ENCODE data around the gene G0S2.

Gene G0S2

DNA sequence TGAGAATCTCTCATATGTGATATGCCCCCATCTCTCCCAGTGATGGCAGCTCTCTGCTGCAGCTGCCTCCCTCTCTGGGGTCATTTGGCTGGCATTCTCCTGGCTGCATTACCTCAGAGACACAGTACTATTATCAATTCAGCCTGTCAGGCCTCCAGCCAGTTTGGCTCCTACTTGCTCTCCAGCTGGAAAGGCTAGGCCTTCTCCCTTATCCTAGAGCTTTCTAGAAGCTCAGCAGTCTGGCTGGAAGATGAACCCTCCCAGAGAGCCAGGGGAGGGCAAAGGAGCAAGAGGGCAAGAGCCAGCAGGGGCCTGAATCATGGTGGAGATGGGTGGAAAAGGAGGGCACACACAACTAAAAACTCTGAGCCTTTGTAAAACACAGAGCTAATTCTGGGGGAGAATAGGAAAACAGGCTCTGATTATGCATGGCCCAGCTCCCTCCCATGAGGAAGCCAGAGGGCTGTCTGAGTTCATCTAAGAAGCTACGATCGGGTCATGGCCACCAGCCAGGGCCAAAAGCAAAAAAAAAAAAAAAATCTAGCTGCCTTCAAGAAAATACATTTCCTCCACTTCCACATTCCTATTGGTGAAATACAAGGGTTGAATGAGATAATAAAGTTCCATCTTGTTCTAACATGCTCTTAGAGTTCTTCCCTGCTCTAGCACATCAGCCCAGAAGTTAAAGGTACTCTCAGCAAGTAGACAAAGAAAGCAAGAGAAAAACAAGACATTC, 31.8 kb upstream of the G0S2 start:
- Histone ChIP-seq H3K36me3 (replicated peaks in 1 of 2; ENCODE audit: control insufficient read depth in 2 of 2, insufficient read depth in 2 of 2, low read length in 2 of 2) (no peaks in the 10 kb centered on the region), H3K4me2 (ENCODE audit: insufficient read depth, low read length, poor library complexity, severe bottlenecking) (no peak overlapping the region), H2AFZ (ENCODE audit: low read length) (no peak overlapping the region), H2BK12ac (ENCODE audit: low read length) (no peak overlapping the region), H2AK5ac (ENCODE audit: low read depth, low read length) (no peak overlapping the region), H3K27ac (replicated peaks; ENCODE audit: low read length) (no peak overlapping the region), H2BK15ac (ENCODE audit: low read length) (no peak overlapping the region), H3K4me3 (ENCODE audit: low read length in 2 of 2) (no peak overlapping the region), H3K14ac (ENCODE audit: low read length) (no peak overlapping the region), H3K9ac (ENCODE audit: low read depth, low read length, poor library complexity) (no peak overlapping the region), H3K23ac (ENCODE audit: low read depth, low read length, poor library complexity) (no peak overlapping the region), H3K79me1 (ENCODE audit: low read depth, low read length) (no peaks in the 10 kb centered on the region), H3K4ac (ENCODE audit: low read length) (no peak overlapping the region), H4K91ac (ENCODE audit: low read depth, low read length, poor library complexity) (no peak overlapping the region), H3K18ac (ENCODE audit: low read length) (no peak overlapping the region), H3K9me3 (replicated peaks in 1 of 2; ENCODE audit: control insufficient read depth in 2 of 2, insufficient read depth in 1 of 2, low read depth in 1 of 2, low read length in 2 of 2) (no peaks in the 10 kb centered on the region), H2BK120ac (ENCODE audit: low read depth, low read length) (no peak overlapping the region), H3K4me1 (ENCODE audit: control insufficient read depth in 2 of 2, insufficient read depth in 1 of 2, low read depth in 1 of 2, low read length in 2 of 2) (peaks cover 0 to 4% of the 10 kb centered on the region in 2 donors), H3K27me3 (ENCODE audit: control insufficient read depth in 3 of 3, insufficient read depth in 3 of 3, low read depth in 1 of 3, low read length in 3 of 3) (no peaks in the 10 kb centered on the region), H2BK5ac (ENCODE audit: low read length) (no peak overlapping the region), H4K8ac (ENCODE audit: low read depth, low read length) (no peak overlapping the region)
- no peak for DNase-seq (ENCODE audit: low spot score)
- WGBS, 2 donors (ENCODE audit: extremely low coverage in 2 of 2, insufficient read length in 2 of 2, insufficient replicate concordance in 1 of 2): no CpG with 5 or more reads among the region's 2 CpGs

DNA sequence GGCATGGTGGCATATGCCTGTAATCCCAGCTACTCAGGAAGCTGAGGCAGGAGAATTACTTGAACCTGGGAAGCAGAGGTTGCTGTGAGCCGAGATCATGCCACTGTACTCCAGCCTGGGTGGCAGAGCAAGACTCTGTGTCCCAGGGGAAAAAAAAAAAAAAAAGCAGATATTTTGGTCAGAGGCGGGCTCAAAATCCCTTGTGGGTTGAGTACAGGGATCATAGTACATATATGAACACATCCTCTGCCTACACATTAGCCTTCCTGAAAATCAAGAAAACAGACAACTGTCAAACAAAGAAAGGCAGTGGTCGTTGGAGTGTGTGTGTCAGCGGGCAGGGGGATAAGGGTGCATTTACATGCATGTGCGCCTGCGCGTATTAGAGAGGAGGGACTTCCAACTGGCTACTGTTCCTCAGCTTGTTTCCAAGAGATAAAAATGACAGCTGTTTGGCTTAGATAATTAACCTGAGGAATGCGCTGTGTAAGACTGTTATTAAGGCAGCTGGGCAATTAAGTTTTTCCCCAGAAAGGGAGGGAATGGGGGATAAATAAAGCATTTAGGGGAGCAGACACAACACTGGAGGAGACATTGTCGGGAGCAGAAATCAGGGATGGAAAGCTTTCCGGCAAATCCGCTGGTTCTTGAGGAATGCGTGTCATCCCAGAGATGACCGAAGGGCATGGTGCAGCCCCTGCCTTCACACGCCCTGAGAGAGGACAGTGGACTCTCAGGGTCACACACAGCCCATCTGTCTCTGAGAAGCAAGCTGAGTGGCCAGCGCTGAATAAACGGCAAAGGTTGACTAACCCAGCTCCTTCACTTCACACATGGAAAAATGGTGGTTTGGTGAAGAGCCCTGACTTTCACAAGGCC, 29.4 kb upstream of the G0S2 start:
- H4K91ac ChIP-seq (ENCODE audit: low read depth, low read length, poor library complexity): no peak overlapping the region
- H3K36me3 ChIP-seq (replicated peaks in 1 of 2; ENCODE audit: control insufficient read depth in 2 of 2, insufficient read depth in 2 of 2, low read length in 2 of 2): no peaks in the 10 kb centered on the region
- H2BK12ac ChIP-seq (ENCODE audit: low read length): no peak overlapping the region
- no peak overlapping the region for H3K4me3 ChIP-seq (ENCODE audit: low read length in 2 of 2)
- no peak overlapping the region for H3K18ac ChIP-seq (ENCODE audit: low read length)
- H3K23ac ChIP-seq (ENCODE audit: low read depth, low read length, poor library complexity): no peak overlapping the region
- no CpG with 5 or more reads among the region's 16 CpGs for WGBS, 2 donors (ENCODE audit: extremely low coverage in 2 of 2, insufficient read length in 2 of 2, insufficient replicate concordance in 1 of 2)
- DNase-seq (ENCODE audit: low spot score): no peak
- no peak overlapping the region for H2AFZ ChIP-seq (ENCODE audit: low read length)
- no peak overlapping the region for H3K14ac ChIP-seq (ENCODE audit: low read length)
- H3K4me2 ChIP-seq (ENCODE audit: insufficient read depth, low read length, poor library complexity, severe bottlenecking): no peak overlapping the region
- no peak overlapping the region for H3K9ac ChIP-seq (ENCODE audit: low read depth, low read length, poor library complexity)
- H2BK5ac ChIP-seq (ENCODE audit: low read length): no peak overlapping the region
- no peaks in the 10 kb centered on the region for H3K9me3 ChIP-seq (replicated peaks in 1 of 2; ENCODE audit: control insufficient read depth in 2 of 2, insufficient read depth in 1 of 2, low read depth in 1 of 2, low read length in 2 of 2)
- no peak overlapping the region for H4K8ac ChIP-seq (ENCODE audit: low read depth, low read length)
- H3K79me1 ChIP-seq (ENCODE audit: low read depth, low read length): no peaks in the 10 kb centered on the region
- H2BK15ac ChIP-seq (ENCODE audit: low read length): no peak overlapping the region
- H2AK5ac ChIP-seq (ENCODE audit: low read depth, low read length): no peak overlapping the region
- H3K27me3 ChIP-seq (ENCODE audit: control insufficient read depth in 3 of 3, insufficient read depth in 3 of 3, low read depth in 1 of 3, low read length in 3 of 3): no peaks in the 10 kb centered on the region
- H3K4me1 ChIP-seq (ENCODE audit: control insufficient read depth in 2 of 2, insufficient read depth in 1 of 2, low read depth in 1 of 2, low read length in 2 of 2): peaks cover 0 to 4% of the 10 kb centered on the region in 2 donors
- H2BK120ac ChIP-seq (ENCODE audit: low read depth, low read length): no peak overlapping the region
- H3K27ac ChIP-seq (replicated peaks; ENCODE audit: low read length): no peak overlapping the region
- H3K4ac ChIP-seq (ENCODE audit: low read length): no peak overlapping the region

DNA sequence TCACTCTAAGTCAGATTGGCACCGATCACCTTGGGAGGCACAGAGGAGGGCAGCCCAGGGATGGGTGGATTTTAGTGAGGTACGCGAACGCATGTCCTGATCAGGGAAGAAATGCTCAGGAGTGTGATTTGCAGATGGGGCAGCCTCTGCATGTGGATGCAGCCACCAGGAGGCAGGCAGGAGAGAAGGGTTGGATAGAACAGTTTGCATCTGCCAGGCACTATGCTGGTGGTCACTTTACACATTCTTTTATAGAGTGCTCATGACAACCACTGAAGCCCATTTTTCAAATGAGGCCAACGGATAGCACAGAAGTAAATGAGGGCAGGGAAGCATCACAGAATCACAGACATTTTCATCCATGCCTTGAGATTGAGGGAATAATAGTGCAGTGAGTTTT, 28.7 kb upstream of the G0S2 start:
- Histone ChIP-seq H4K8ac (ENCODE audit: low read depth, low read length) (no peak overlapping the region), H2BK120ac (ENCODE audit: low read depth, low read length) (no peak overlapping the region), H3K14ac (ENCODE audit: low read length) (no peak overlapping the region), H3K36me3 (replicated peaks in 1 of 2; ENCODE audit: control insufficient read depth in 2 of 2, insufficient read depth in 2 of 2, low read length in 2 of 2) (no peaks in the 10 kb centered on the region), H3K4me1 (ENCODE audit: control insufficient read depth in 2 of 2, insufficient read depth in 1 of 2, low read depth in 1 of 2, low read length in 2 of 2) (peaks cover 0 to 4% of the 10 kb centered on the region in 2 donors), H2BK15ac (ENCODE audit: low read length) (no peak overlapping the region), H2BK12ac (ENCODE audit: low read length) (no peak overlapping the region), H2AK5ac (ENCODE audit: low read depth, low read length) (no peak overlapping the region), H3K27me3 (ENCODE audit: control insufficient read depth in 3 of 3, insufficient read depth in 3 of 3, low read depth in 1 of 3, low read length in 3 of 3) (no peaks in the 10 kb centered on the region), H2BK5ac (ENCODE audit: low read length) (no peak overlapping the region), H3K27ac (replicated peaks; ENCODE audit: low read length) (no peak overlapping the region), H4K91ac (ENCODE audit: low read depth, low read length, poor library complexity) (no peak overlapping the region), H3K79me1 (ENCODE audit: low read depth, low read length) (no peaks in the 10 kb centered on the region), H3K18ac (ENCODE audit: low read length) (no peak overlapping the region), H3K9ac (ENCODE audit: low read depth, low read length, poor library complexity) (no peak overlapping the region), H2AFZ (ENCODE audit: low read length) (no peak overlapping the region), H3K4me2 (ENCODE audit: insufficient read depth, low read length, poor library complexity, severe bottlenecking) (no peak overlapping the region), H3K4ac (ENCODE audit: low read length) (no peak overlapping the region), H3K23ac (ENCODE audit: low read depth, low read length, poor library complexity) (no peak overlapping the region), H3K9me3 (replicated peaks in 1 of 2; ENCODE audit: control insufficient read depth in 2 of 2, insufficient read depth in 1 of 2, low read depth in 1 of 2, low read length in 2 of 2) (no peaks in the 10 kb centered on the region), H3K4me3 (ENCODE audit: low read length in 2 of 2) (no peak overlapping the region)
- no CpG with 5 or more reads among the region's 5 CpGs for WGBS, 2 donors (ENCODE audit: extremely low coverage in 2 of 2, insufficient read length in 2 of 2, insufficient replicate concordance in 1 of 2)
- no peak for DNase-seq (ENCODE audit: low spot score)

DNA sequence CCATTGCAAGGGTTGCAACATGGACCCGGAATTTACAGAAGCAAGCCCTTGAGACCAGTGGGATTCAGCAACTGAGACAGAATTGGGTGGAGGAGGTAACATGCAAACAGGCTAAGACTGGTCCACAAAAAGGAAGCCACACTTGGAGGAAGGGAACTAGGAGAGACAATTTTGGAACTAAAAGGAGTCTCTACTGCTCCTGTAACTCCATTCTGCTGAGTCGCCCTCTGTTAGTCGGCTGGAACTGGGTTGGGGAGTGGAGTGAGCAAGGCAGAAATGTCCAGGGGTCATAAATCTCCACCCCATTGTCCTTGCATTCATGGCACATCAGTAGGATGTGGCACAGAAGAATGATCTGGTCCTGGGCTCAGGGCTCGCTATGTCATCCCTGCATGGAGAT, 28.1 kb upstream of the G0S2 start:
- Histone ChIP-seq H3K4ac (ENCODE audit: low read length) (no peak overlapping the region), H3K36me3 (replicated peaks in 1 of 2; ENCODE audit: control insufficient read depth in 2 of 2, insufficient read depth in 2 of 2, low read length in 2 of 2) (no peaks in the 10 kb centered on the region), H3K9me3 (replicated peaks in 1 of 2; ENCODE audit: control insufficient read depth in 2 of 2, insufficient read depth in 1 of 2, low read depth in 1 of 2, low read length in 2 of 2) (no peaks in the 10 kb centered on the region), H2BK120ac (ENCODE audit: low read depth, low read length) (no peak overlapping the region), H2BK12ac (ENCODE audit: low read length) (no peak overlapping the region), H4K8ac (ENCODE audit: low read depth, low read length) (no peak overlapping the region), H2BK5ac (ENCODE audit: low read length) (no peak overlapping the region), H3K18ac (ENCODE audit: low read length) (no peak overlapping the region), H3K27ac (replicated peaks; ENCODE audit: low read length) (no peak overlapping the region), H2AFZ (ENCODE audit: low read length) (no peak overlapping the region), H2BK15ac (ENCODE audit: low read length) (no peak overlapping the region), H3K23ac (ENCODE audit: low read depth, low read length, poor library complexity) (no peak overlapping the region), H3K4me2 (ENCODE audit: insufficient read depth, low read length, poor library complexity, severe bottlenecking) (no peak overlapping the region), H3K9ac (ENCODE audit: low read depth, low read length, poor library complexity) (no peak overlapping the region), H3K4me1 (ENCODE audit: control insufficient read depth in 2 of 2, insufficient read depth in 1 of 2, low read depth in 1 of 2, low read length in 2 of 2) (peaks cover 0 to 4% of the 10 kb centered on the region in 2 donors), H3K4me3 (ENCODE audit: low read length in 2 of 2) (no peak overlapping the region), H3K27me3 (ENCODE audit: control insufficient read depth in 3 of 3, insufficient read depth in 3 of 3, low read depth in 1 of 3, low read length in 3 of 3) (no peaks in the 10 kb centered on the region), H2AK5ac (ENCODE audit: low read depth, low read length) (no peak overlapping the region), H3K14ac (ENCODE audit: low read length) (no peak overlapping the region), H4K91ac (ENCODE audit: low read depth, low read length, poor library complexity) (no peak overlapping the region), H3K79me1 (ENCODE audit: low read depth, low read length) (no peaks in the 10 kb centered on the region)
- no CpG with 5 or more reads among the region's 4 CpGs for WGBS, 2 donors (ENCODE audit: extremely low coverage in 2 of 2, insufficient read length in 2 of 2, insufficient replicate concordance in 1 of 2)
- DNase-seq (ENCODE audit: low spot score): no peak

Data from neuronal stem cell (in vitro differentiated cells).